ENCODE measurements around the gene PIANP. TPM values are rescaled to one million over a fixed set of nuclear protein-coding genes. Genes with fewer than 3 reads are reported as not detected.
"Not testable (repeated sequence)": the region's sequence is repeated elsewhere in the genome, so short reads cannot be mapped to it uniquely, and the experiment has no call there.

Gene PIANP
- total and polyA plus RNA-seq, 9 donors: 0.11 to 3.9 (median 1.1) TPM; not detected in 1

GRCh38 chr12:6742834-6743233 lies 42.2 kb upstream of the PIANP start:
- TF ChIP-seq CTCF (IDR thresholded peaks at IDR 0.05) (no peak), EP300 (IDR thresholded peaks at IDR 0.05) (no peak), POLR2A (IDR thresholded peaks at IDR 0.05) (no peak)
- Histone ChIP-seq H3K27ac (no peak overlapping the region), H3K4me3 (no peak overlapping the region), H3K27me3 (no peaks in the 10 kb centered on the region), H3K4me1 (ENCODE audit: insufficient read depth) (no peaks in the 10 kb centered on the region), H3K9me3 (no peaks in the 10 kb centered on the region), H3K36me3 (no peaks in the 10 kb centered on the region)
- WGBS, 3 donors: 77 to 83% (median 82%) methylated on average over 3 of the region's 3 CpGs
- intact Hi-C loops (cut with DNase I): no loop called here
- DNase-seq: no peak

- intact Hi-C loops (cut with DNase I); DNase-seq; H3K4me3 ChIP-seq; H3K27me3 ChIP-seq; H3K4me1 ChIP-seq (ENCODE audit: insufficient read depth); H3K27ac ChIP-seq; H3K9me3 ChIP-seq; H3K36me3 ChIP-seq: not testable (repeated sequence)
- 49 to 60% (median 51%) methylated on average over 12 of the region's 12 CpGs for WGBS, 3 donors
Observed at GRCh38 chr12:6742080-6742479, 41.5 kb upstream of the PIANP start.

- intact Hi-C loops (cut with DNase I): loop anchor here (5.0 to 10.0 kb wide), 4 partner anchors 41 to 91 kb away; partner anchors contain the start of genes GPR162 (in 2 of the 4), CD4 (in 1 of the 4) and P3H3 (in 1 of the 4)
- Histone ChIP-seq H3K4me1 (ENCODE audit: insufficient read depth) (no peaks in the 10 kb centered on the region), H3K36me3 (no peaks in the 10 kb centered on the region), H3K27me3 (no peaks in the 10 kb centered on the region), H3K9me3 (no peaks in the 10 kb centered on the region), H3K27ac (no peak overlapping the region), H3K4me3 (no peak overlapping the region)
- TF ChIP-seq CTCF (IDR thresholded peaks at IDR 0.05) (no peak), EP300 (IDR thresholded peaks at IDR 0.05) (no peak)
- 92 to 95% (median 95%) methylated on average over 5 of the region's 5 CpGs for WGBS, 3 donors
- DNase-seq: no peak
Observed at GRCh38 chr12:6736754-6737153, 36.1 kb upstream of the PIANP start.

- H3K36me3 ChIP-seq: peaks cover under 1% of the 10 kb centered on the region
- no peaks in the 10 kb centered on the region for H3K9me3 ChIP-seq
- intact Hi-C loops (cut with DNase I): loop anchor here (5.0 to 10.0 kb wide), 4 partner anchors 42 to 92 kb away; partner anchors contain the start of genes GPR162 (in 2 of the 4), CD4 (in 1 of the 4) and P3H3 (in 1 of the 4)
- no peak for TF ChIP-seq POLR2A (IDR thresholded peaks at IDR 0.05)
- TF ChIP-seq CTCF (IDR thresholded peaks at IDR 0.05): peak; percentile 63 to 76 (median 71)
- TF ChIP-seq EP300 (IDR thresholded peaks at IDR 0.05): no peak
- no peak overlapping the region for H3K27ac ChIP-seq
- DNase-seq: peak; percentile 54 to 79 (median 75)
- H3K4me1 ChIP-seq (ENCODE audit: insufficient read depth): no peaks in the 10 kb centered on the region
- no peaks in the 10 kb centered on the region for H3K27me3 ChIP-seq
- no peak overlapping the region for H3K4me3 ChIP-seq
- WGBS, 3 donors: 25 to 27% (median 26%) methylated on average over 8 of the region's 8 CpGs
Observed at GRCh38 chr12:6735448-6736191, 35.0 kb upstream of the PIANP start.
